DMS 273 (cell line): ENCODE data around the gene TMEM134.
A peak's percentile ranks its signal among the peaks of the same experiment; 100 is the strongest.

Source experiments
- DNase-seq: peaks from one replicate; lab custom pipeline; 2025; ENCODE audit not compliant: unreplicated experiment; lab: John Stamatoyannopoulos, UW

The TMEM134 gene

GRCh38 chr11:67463680-67464410 lies 5.2 kb downstream of the TMEM134 start:
- DNase-seq = no peak

DNA sequence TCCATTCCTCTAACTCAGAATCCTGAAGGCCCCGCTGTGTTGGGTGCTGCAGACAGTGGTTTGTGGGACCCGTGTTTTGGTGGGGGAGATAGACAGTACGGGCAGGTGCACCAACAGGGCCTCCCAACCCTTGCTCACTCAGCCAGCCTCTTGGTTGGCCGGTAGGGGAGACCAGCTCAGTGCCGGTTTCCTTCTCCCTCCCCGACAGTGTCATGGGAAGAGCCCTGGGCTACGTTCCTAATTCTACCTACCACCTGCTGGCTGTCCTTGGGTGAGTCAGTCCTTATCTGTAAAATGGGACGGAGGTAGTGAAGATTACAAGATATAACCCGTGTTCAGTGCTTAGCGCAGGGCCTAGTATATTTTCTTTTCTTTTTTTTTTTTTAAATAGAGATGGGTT lies 5.9 kb downstream of the TMEM134 start:
- no peak for DNase-seq

GRCh38 chr11:67458266-67458665 lies 10.8 kb downstream of the TMEM134 start:
- no peak for DNase-seq

DNA sequence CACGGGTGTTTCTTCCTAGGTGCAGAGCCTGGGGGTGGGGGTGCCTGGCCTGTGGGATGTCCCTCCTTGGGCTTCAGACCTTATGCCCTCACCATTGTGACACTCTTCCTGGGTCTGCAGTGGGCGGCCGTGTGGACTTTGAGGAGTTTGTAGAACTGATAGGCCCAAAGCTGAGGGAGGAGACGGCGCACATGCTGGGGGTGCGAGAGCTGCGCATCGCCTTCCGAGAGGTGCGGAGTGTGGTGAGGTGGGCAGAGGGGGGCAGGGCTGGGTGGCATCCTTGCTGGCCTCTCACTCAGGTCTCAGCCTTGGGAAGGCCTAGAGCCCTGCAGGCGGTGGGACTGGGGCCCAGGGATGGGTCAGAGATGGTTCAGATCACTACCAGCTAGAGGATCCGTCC lies 11.6 kb downstream of the TMEM134 start:
- DNase-seq = no peak

DNA sequence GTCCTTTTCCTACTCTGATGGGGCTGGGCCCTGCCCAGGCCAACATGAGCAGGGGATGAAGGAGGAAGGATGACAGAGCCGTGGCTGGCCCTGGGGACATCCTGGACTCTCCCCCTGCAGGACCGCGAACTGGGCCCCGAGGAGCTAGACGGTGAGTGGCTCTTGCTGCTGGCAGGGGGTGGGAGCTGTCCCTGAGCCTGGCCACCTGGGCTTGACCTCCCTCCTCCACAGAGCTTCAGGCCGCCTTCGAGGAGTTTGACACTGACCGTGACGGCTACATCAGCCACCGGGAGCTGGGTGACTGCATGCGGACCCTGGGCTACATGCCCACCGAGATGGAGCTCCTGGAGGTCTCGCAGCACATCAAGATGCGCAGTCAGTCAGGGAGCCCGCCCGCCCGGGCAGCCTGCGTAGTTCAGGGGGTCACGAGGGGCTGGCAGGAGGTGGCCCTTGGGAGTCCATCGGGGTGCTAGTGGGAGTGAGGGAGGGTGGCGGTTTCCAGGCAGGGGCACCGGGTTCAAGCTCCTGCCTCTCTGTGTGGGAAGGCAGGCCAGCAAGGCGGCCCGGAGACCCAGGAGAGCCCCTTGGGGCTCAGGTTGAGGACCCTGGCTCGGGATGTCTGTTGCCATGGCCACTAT lies 12.9 kb downstream of the TMEM134 start:
- no peak for DNase-seq

DNA sequence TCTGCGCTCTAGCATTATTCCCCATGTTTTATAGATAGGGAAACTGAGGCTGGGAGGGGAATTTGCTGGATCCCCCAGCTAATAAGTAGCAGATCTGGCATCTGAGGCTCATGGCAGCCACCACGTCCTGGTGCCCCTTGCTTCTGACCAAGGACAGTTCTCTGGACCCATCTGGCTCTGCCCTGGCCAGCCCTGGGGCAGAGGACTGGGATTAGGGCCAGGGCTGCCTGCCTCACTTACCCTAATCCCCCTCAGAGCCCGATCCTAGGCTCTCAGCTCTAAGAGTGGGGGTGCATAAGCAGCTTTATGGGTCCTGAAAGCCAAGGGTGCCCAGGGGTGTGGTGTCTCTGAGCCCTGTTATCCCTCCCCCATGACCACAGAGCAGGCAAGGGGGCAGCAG lies 14.0 kb downstream of the TMEM134 start, which contains the start of gene CABP4:
Gene CABP4, plus strand, starts transcription at position 301 of the 400 bp plus-strand sequence. Its CDS starts 70 bp downstream, at position 371.
- DNase-seq = no peak

- DNase-seq = no peak
Measured at GRCh38 chr11:67453816-67454732, 15.0 kb downstream of the TMEM134 start.

DNA sequence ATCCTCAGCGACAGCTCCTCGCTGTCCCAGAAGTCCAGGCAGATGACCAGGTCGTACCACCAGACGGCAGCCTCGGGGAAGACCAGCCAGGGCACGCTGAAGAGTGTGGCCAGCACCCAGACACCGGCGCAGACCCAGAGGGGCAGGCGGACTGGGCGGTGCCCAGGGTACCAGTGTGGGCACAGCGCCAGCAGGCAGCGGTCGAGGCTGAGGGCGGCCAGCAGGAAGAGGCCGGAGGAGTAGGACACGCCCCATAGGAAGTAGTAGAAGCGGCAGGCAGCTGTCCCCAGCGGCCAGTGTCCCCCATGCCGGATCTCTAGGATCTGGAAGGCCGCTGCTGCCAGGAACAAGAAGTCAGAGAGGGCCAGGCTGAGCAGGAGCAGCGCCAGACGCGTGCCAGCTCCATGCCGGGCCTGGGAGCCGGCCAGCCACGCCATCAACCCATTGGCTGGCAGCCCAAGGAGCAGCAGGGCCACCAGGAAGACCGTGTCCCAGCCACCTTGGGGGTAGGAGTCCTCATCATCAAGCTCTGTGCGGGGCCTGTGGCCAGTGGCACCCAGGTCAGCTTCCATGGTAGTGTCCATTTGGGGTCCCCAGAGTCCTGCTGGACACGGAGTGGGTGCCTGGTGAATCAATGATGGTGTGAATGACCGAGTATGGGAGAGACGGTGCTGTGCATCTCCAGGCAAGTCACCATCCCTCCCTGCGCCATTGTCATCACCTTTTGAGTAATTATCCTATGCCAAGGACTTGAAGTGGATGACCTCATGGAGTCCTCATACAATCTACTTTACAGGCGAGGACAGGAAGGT lies 16.7 kb downstream of the TMEM134 start, which contains the start of gene GPR152:
Gene GPR152, minus strand, starts transcription at position 589 of the 812 bp plus-strand sequence. Its CDS starts 5 bp downstream, at position 584.
- DNase-seq = peak; percentile 15

- no peak for DNase-seq
Measured at GRCh38 chr11:67451658-67451976, 17.4 kb downstream of the TMEM134 start.

DNA sequence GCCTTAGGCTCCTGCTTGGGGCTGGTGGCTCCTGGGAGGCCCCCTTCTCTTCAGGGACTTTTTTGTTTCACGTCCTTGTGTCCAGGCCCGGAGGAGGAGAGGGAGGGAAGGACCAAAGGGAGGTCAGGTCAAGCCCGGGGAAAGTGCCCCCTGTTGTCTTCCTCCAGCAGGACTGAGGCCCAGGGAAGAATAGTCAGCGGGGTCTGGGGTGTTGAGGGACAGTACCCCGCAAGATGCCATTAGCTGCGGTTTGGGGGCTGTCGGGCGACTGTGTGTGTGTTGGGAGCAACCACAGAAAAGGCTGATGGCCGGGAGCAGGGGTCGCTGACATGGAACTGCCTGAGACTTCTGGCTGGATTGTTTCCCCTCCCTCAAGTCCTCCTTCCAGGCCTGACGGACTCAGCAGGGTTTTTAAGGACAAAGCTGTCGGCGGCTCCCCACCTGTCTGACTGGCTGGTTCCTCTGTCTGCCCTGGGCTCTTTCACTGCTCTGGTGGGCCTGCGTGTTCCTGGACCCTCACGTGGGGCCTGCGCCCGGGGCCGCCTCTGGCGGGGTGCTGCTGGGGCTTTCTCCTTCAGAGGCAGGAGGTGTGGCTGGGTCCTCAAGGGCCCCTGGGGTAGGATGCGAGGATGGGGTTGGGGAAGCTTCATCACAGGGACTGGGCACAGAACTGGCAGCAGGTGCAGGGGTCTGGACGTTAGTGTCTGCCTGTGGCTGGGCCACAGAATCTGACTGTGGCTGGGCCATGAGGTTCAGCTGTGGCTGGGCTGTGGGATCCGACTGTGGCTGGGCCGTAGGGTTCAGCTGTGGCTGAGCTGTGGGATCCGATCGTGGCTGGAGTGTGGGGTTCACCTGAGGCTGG lies 18.0 kb downstream of the TMEM134 start:
- DNase-seq = no peak

DNA sequence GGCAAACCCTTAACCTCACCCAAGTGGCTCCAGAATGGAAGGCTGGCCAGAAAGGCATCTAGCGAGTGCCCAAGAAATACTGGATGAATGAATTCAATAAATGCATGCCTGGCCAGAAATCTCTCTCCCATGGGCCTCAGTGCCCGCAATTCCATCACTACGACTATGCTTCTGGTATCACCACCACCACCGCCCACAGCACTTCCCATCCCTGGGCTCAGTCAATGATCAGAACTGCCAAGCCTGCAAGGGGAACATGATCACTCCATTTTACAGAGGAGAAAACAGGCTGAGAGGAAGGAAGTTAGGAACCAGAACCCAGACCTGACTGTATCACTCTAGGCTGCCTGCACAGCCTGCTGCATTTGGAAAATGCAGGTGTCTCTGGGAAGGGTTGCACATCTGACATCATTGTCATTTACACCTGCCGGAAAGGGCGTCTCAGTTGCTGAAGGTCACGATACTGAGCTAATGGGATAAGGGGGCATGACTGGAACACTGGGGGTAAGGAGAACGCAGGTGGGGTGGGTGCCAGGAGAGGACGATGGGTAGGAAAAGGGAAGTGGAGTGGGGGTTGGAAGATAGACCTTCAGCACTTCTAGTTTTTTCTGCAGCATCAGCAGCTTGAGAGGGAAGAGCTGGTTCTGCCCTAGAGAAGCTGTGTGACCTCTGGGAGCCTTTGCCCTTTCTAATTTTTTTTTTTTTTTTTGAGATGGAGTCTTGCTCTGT lies 19.8 kb downstream of the TMEM134 start:
- no peak for DNase-seq

- no peak for DNase-seq
Measured at GRCh38 chr11:67448220-67448609, 20.8 kb downstream of the TMEM134 start.

GRCh38 chr11:67445515-67445914 lies 23.5 kb downstream of the TMEM134 start:
- DNase-seq = no peak

DNA sequence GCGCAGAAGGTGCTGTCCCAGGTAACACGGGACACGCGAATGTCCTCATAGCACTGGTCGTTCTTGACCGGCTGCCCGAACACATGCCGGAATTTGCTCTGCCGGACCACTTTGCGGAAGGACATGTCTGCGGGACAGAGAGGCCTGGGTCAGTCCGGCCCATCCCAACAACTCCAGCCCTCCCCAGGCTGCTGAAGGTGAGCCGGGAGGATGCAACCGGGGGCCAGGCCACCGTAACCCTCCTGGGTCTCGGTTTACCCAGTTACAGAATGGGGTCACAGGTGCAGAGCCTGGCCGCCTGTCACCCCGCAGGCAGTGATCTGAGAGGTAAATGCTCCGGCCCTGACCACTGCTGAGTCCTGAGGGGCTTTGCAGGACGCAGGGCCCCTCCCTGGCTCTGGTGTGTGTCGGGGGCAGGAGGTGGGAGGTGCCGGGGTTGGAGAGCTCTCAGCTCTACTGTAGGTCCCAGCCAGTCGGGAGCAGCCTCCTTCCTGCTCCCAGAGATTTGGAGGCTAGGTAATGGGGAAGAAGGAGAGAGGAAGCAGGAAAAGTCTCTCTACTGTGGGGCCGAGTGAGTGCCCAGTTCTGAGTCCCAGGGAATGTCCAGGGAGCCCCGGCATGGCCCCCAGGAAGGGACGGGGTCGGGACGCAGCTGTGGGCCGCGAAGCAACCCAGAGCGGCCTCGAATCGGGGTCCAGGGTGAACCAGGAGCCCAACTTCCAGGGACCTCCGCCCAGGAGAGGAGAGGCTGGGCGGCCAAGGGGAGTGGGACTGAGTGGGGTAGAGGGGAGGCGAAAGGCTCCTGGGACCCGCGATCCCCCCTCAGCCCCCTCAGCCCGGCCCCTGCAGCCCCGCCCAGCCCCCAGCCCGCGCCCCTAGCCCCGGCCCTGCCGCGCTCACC lies 26.3 kb downstream of the TMEM134 start:
- no peak for DNase-seq

- no peak for DNase-seq
Measured at GRCh38 chr11:67441731-67442351, 27.2 kb downstream of the TMEM134 start.

DNA sequence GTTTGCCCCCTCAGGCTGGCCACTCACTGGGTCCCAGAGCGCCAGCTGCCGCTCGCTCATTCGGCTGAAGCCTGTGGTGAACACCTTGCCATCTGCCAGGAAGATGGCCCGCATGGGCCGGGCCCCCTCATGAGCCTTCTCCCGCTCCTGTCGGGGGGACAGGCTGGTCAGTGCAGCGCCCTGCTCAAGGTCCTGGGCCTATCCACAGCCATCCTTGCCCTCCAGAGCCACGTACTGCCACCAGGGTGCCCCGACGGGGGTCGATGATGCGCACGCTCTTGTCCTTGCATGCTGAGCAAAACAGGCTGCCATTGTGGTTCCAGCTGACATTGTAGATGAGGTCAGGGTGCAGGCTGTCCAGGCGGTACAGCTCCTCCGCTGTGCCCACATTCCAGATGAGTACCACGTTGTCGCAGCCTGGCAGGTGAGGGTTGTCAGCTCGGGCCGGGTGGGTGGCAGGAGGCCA lies 27.9 kb downstream of the TMEM134 start:
- peak; percentile 33 for DNase-seq

- no peak for DNase-seq
Measured at GRCh38 chr11:67440229-67441097, 28.6 kb downstream of the TMEM134 start.
